Islet precursor cell (in vitro differentiated cells): Measurements from ENCODE around the gene CDH23.
A peak's percentile ranks its signal among the peaks of the same experiment; 100 is the strongest.

Experiments used
- DNase-seq: peaks from one replicate; pipeline ENCODE4 v3.0.0-alpha.2; 2018

The CDH23 gene

DNA sequence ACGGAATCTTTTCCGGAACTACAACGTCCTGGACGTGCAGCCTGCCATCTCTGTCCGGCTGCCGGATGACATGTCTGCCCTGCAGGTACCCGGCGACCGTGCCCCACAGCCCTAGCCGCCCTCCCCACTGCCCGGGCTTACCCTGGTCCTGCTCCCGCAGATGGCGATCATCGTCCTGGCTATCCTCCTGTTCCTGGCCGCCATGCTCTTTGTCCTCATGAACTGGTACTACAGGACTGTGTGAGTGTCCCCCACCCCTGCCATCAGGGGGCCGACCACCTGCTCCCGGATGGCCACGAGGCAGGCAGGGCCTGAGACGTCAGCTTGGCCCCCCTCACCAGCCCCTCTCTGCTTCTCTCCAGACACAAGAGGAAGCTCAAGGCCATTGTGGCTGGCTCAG, 414.6 kb downstream of the CDH23 start:
- DNase-seq = no peak

DNA sequence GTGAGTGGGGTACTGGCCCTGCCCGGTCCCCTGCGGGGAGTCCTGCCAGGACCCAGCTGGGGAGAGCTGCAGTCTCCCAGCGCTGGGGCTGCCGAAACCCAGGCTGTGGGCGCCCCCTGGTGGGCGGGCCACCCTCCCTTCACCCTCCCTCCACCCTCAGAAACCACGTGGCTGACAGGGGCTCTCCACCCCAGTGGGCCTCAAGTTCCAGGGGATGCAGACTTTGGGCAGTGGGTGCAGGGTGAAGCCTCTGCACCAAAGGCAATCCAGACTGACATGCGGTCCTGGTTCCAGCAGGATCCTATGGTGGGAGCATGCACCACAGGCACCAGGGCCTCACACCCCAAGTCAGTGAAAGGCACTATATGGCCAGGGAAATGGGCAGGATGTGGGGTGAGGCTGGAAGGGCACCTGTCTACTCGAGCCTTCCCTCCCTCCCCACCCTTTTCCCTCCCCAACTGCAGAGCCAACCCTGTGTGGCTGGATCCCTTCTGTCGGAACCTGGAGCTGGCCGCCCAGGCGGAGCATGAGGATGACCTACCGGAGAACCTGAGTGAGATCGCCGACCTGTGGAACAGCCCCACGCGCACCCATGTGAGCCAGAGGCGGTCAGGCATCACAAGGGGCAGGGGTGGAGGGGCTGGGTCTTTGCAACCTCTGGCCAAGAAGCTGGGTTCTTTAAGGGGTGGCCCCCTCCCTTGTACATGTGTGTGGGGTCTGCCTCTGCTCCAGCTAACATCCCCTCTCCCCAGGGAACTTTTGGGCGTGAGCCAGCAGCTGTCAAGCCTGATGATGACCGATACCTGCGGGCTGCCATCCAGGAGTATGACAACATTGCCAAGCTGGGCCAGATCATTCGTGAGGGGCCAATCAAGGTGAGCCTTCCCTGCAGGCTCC, 415.5 kb downstream of the CDH23 start:
- peak; percentile 75 for DNase-seq

- no peak for DNase-seq
Measured at GRCh38 chr10:71812913-71813590, 416.3 kb downstream of the CDH23 start.

GRCh38 chr10:71814922-71815411, 418.2 kb downstream of the CDH23 start:
- peak; percentile 55 for DNase-seq

GRCh38 chr10:71815515-71816130, 418.9 kb downstream of the CDH23 start:
- DNase-seq = no peak

GRCh38 chr10:71816421-71816851, 419.7 kb downstream of the CDH23 start:
- peak; percentile 46 for DNase-seq

GRCh38 chr10:71816936-71817618, 420.4 kb downstream of the CDH23 start:
- no peak for DNase-seq

DNA sequence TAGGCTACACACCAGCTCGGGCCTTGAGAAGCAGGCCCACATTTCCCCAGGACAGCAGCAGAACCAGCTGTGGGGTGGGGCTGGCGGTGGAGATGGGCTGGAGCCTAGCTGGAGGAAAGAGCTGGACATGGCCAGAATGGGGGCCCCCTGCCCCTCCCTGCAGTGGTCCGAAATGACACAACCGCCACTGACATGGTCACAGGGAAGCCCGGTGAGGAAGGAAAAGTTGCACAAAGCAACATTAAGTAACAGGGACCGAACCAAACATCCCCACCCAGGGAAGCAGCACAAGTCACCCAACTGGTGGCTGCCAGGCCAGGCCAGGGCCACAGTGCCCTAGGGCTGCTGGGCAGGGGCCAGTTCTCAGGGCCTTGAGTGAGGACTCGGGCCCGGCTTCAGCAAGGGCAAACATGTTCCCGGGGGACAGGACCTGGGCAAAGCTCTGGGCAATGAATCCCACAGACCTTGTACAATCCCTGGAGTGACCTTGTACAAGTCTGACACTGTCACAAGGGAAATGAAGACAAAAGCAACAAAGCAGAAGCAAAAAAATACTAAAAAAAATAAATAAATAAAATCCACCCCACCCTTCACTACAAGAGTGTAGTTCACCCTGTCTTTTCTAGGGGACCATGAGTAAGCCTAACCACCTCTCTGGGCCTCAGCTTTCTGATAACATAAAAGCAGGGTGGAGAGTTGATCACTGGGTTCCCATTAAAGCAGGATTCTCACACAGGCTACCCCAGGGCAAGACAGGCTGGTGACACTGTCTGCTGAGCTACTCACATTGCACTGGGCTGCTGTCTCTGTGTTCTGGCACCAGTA, 421.3 kb downstream of the CDH23 start:
- DNase-seq = peak; percentile 43

GRCh38 chr10:71818674-71819260, 422.0 kb downstream of the CDH23 start:
- no peak for DNase-seq

GRCh38 chr10:71819441-71819861, 422.7 kb downstream of the CDH23 start:
- DNase-seq = no peak

DNA sequence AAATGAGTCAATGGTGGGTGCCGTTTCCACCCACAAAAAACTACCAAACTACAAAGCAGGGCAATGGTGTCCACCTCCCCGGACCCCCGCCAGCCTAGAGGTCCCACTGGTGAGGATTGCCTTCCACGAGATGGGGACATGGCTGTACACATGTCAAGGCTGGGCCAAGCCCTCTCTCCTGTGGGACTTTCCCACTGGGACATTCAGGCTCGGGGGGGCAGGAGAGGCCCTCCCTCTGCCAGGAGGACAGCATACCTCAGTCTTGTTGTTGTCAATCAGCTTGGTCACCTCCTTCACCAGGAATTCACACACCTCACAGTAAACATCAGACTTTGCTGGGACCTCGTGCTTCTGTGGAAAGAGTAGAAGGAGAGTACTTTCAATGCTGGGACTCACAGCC, 423.3 kb downstream of the CDH23 start:
- DNase-seq = no peak

DNA sequence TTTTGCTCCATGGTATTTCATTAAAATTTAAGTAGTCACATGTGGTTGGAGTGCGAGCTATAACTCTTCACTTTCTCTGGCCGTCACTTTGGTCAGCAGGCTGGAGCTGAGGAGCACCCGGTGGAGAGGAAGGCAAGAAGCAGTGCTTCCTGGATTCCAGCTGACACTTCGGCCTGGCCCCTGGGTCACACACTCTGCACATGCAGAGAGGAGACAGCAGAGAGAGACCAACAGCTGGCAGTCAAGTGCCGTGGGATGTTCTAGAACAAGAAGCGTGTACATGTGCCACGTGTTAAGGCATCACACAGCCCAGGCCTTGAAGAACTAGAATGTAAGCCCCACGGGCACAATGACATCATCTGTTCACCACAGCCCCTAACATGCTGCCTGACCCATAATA, 424.2 kb downstream of the CDH23 start:
- no peak for DNase-seq

GRCh38 chr10:71821909-71822763, 425.4 kb downstream of the CDH23 start:
- DNase-seq = peak; percentile 46

- no peak for DNase-seq
Measured at GRCh38 chr10:71823356-71823755, 426.6 kb downstream of the CDH23 start.

DNA sequence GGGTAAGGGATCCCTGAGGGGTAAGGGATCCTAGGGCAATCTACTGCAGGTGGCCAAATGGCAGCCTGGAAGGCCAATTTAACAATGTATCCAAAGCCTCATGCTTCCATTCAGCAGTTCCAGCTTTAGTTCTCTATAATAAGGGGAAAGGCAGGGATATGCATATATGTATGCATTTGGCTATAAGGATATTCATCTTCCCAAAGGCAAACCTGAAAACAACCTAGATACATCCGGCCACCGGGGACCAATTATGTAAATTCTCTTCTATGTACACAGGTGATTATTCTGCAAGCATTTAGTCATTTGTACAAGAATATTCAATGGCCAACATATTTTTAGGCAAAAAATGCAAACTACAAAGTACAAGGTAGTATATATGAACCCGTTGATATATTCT, 427.6 kb downstream of the CDH23 start:
- no peak for DNase-seq

GRCh38 chr10:71825217-71825616, 428.5 kb downstream of the CDH23 start:
- DNase-seq = no peak

DNA sequence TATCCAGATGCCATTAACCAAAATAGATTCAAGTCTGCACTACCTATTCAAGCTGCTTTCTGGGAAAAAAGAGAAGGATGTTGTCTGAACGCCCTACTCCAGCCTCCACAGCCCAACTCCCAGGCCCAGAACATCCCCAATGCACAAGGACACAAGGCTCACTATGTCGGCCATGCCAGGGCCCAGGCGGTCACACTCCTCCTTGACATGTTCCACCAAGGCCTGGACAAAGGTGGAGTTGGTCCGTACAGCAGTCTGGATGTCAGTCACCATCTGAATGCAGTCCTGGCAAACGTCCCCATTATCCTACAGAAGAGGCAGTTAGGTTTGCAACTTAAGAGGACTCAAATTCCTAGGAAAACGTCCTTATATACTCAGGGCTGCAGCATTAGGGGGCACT, 431.1 kb downstream of the CDH23 start:
- DNase-seq = no peak

- DNase-seq = no peak
Measured at GRCh38 chr10:71828702-71829101, 432.0 kb downstream of the CDH23 start.

DNA sequence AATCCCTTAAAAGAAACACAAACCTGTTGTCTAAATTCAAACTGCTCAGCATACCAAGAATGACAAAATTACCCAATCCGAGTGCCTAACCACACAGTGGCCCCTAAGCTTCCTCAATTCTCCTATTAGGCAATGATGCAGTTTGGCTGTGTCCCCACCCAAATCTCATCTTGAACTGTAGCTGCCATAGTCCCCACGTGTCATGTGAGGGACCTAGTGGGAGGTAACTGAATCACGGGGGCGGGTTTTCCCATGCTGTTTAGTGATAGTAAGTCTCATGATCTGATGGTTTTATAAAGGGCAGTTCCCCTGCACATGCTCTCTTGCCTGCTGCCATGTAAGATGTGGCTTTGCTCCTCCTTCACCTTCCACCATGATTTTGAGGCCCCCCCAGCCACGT, 432.5 kb downstream of the CDH23 start:
- no peak for DNase-seq

- no peak for DNase-seq
Measured at GRCh38 chr10:71829896-71830295, 433.2 kb downstream of the CDH23 start.

DNA sequence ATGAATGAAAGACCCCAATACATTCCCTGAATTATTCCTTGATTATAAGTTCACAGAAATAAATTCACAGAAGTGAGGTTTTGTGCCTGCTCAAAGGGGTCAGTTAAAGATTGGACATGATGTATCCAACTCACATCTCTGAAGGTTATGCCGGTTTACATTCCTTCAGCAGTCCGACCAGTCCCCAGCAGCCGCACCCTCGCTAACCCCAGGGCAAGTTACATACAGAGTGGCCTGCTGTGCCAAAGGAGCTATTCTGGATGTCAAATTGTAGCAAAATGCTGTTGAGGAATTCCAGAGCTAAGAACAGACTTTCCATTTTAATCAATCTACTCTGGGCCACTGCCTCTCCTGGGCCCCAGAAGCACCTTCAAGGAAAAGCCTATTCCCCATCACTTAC, 434.0 kb downstream of the CDH23 start:
- no peak for DNase-seq
